Activated CD8-positive, alpha-beta T cell treated with anti-CD3 and anti-CD28 coated beads for 36 hours (primary cell): ENCODE results near the gene SLC6A2. TPM values are rescaled to one million over a fixed set of nuclear protein-coding genes. Genes with fewer than 3 reads are reported as not detected.

ENCODE experiments used
- ATAC-seq: fragments of 200-7000 bp; cut with Tn5 transposase; one replicate; pipeline ENCODE4 v1.10.0; 2021; ENCODE audit warnings: mild to moderate bottlenecking, moderate library complexity
- CTCF ChIA-PET: fragments of 350-600 bp; sonication (Branson Sonifier 250); formaldehyde crosslinking; loops from one replicate; lab custom pipeline; 2021; ENCODE audit warnings: antibody characterized with exemption; lab: Charles Lee
- POLR2A ChIA-PET: fragments of 350-600 bp; sonication (Branson Sonifier 250); formaldehyde crosslinking; loops from one replicate; lab custom pipeline; 2021; ENCODE audit warnings: antibody characterized with exemption; lab: Charles Lee
- DNase-seq: peaks from one replicate; pipeline ENCODE4 v3.0.0-alpha.2; 2020
- H3K27ac Mint-ChIP-seq: one replicate; pipeline ENCODE4 v1.8.0; 2021; ENCODE audit warnings: mild to moderate bottlenecking, mixed read lengths
- H3K27me3 Mint-ChIP-seq: one replicate; pipeline ENCODE4 v1.8.0; 2021; ENCODE audit warnings: mixed read lengths
- H3K36me3 Mint-ChIP-seq: one replicate; pipeline ENCODE4 v1.8.0; 2021; ENCODE audit warnings: low read depth, mixed read lengths
- H3K4me1 Mint-ChIP-seq: one replicate; pipeline ENCODE4 v1.8.0; 2021; ENCODE audit warnings: low read depth, mixed read lengths
- H3K4me3 Mint-ChIP-seq: one replicate; pipeline ENCODE4 v1.8.0; 2021; ENCODE audit warnings: mild to moderate bottlenecking, moderate library complexity, mixed read lengths
- H3K9me3 Mint-ChIP-seq: one replicate; pipeline ENCODE4 v1.8.0; 2021; ENCODE audit warnings: mixed read lengths
- CTCF ChIP-seq: fragments of 200-600 bp; IDR thresholded peaks from one replicate; pipeline ENCODE4 v1.8.0; 2022; ENCODE audit warnings: antibody characterized with exemption, mild to moderate bottlenecking
- intact Hi-C: fragments of 100-400 bp; cut with micrococcal nuclease; formaldehyde crosslinking; loops from one replicate; pipeline ENCODE4 v1.10.0; 2022
- total RNA-seq, 2 experiments: library from RNA; stranded (reverse); gene quantifications; one replicate each; pipeline ENCODE4 v1.2.3, GENCODE V29; 2021

SLC6A2 gene
- total RNA-seq, 2 experiments from 2014 or later, result not detected

DNA sequence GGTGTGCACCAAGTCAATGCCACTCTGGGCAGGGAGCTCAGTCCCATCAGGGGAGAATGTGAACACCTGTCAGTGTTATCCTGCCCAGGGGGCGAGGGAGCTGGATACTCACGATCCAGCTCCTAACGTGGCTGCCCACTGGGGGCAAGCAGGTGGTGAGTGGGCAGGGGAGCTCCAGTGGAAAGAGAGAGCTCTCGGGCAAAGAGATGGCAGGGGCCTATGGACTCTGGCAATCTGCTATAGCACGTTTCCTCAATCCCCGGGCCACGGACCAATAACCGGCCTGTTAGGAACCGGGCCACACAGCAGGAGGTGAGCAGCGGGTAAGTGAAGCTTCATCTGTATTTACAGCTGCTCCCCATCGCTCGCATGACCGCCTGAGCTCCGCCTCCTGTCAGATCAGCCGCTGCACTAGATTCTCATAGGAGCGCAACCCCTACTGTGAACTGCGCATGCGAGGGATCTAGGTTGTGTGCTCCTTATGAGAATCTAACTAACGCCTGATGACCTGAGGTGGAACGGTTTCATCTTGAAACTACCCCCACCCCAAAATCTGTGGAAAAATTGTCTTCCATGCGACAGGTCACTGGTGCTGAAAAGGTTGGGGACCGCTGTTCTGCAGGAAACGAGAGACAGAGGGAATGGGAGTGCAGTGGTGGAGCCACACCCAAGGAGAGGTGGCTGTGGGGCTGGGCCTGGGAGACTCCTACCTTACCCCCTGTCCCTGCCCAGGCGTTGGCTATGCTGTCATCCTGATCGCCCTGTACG lies 15.6 kb downstream of the SLC6A2 start:
- intact Hi-C loops, result no loop called here
- Mint-ChIP-seq H3K4me3 (no peak overlapping the region), H3K27me3 (peaks cover 2% of the 10 kb centered on the region), H3K9me3 (no peaks in the 10 kb centered on the region), H3K4me1 (no peaks in the 10 kb centered on the region), H3K36me3 (no peaks in the 10 kb centered on the region), H3K27ac (no peak overlapping the region)
- CTCF ChIA-PET, result no interaction called here
- POLR2A ChIA-PET, result no interaction called here
- DNase-seq, result no peak
- no peak for TF ChIP-seq CTCF
- no peak for ATAC-seq

DNA sequence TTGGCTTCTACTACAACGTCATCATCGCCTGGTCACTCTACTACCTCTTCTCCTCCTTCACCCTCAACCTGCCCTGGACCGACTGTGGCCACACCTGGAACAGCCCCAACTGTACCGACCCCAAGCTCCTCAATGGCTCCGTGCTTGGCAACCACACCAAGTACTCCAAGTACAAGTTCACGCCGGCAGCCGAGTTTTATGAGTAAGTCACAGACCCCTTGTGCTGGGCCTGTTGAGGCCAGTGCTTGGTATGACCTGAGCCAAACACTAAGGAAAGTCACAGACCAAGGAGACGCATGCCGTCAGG lies 16.1 kb downstream of the SLC6A2 start:
- ATAC-seq (no peak), DNase-seq (no peak)
- no peaks in the 10 kb centered on the region for H3K9me3 Mint-ChIP-seq
- ChIA-PET CTCF (no interaction called here), POLR2A (no interaction called here)
- no peak overlapping the region for H3K27ac Mint-ChIP-seq
- H3K4me3 Mint-ChIP-seq, result no peak overlapping the region
- H3K4me1 Mint-ChIP-seq, result no peaks in the 10 kb centered on the region
- peaks cover 2% of the 10 kb centered on the region for H3K27me3 Mint-ChIP-seq
- TF ChIP-seq CTCF, result no peak
- H3K36me3 Mint-ChIP-seq, result no peaks in the 10 kb centered on the region
- intact Hi-C loops, result no loop called here

GRCh38 chr16:55672471-55672870 lies 16.7 kb downstream of the SLC6A2 start:
- peaks cover 2% of the 10 kb centered on the region for H3K27me3 Mint-ChIP-seq
- POLR2A ChIA-PET, result no interaction called here
- H3K36me3 Mint-ChIP-seq, result no peaks in the 10 kb centered on the region
- ATAC-seq (no peak), DNase-seq (no peak)
- H3K9me3 Mint-ChIP-seq, result no peaks in the 10 kb centered on the region
- no peaks in the 10 kb centered on the region for H3K4me1 Mint-ChIP-seq
- CTCF ChIA-PET, result no interaction called here
- no peak overlapping the region for H3K4me3 Mint-ChIP-seq
- intact Hi-C loops, result no loop called here
- H3K27ac Mint-ChIP-seq, result no peak overlapping the region
- TF ChIP-seq CTCF, result no peak

DNA sequence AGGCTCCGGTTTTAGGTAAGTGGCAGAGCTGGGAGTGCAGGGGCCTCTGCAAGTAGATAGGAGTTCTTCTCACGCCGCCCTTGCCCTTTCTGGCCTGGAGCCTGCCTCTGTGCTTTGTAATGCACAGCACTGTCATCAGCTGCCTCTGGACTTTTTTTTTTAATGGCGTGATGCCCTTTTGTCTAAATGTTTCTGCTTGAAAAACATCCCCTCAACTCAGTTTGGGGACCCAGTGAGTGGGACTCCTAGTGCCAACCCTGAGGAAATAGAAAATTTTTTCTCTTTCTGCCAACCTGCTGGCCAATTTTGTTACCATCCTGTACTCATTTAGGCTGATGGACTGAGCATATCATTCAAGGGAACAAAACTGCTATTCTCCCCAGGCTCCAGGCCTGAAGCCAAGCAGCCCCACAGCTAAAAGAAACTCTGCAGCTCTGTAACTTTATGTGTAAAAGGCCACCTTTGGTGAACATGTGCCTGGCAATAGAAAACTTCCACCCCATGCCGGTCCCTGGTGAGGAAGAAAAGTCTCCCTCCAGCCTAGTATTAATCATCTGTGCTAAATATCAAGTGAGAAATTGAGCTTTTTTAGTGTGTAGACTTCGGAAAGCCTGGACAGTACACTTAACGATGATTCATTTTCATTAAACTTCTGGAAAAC lies 22.5 kb downstream of the SLC6A2 start:
- Mint-ChIP-seq H3K4me1 (no peaks in the 10 kb centered on the region), H3K36me3 (no peaks in the 10 kb centered on the region), H3K27me3 (peaks cover 4% of the 10 kb centered on the region), H3K9me3 (no peaks in the 10 kb centered on the region), H3K4me3 (no peak overlapping the region), H3K27ac (no peak overlapping the region)
- POLR2A ChIA-PET, result no interaction called here
- ATAC-seq, result no peak
- TF ChIP-seq CTCF, result no peak
- DNase-seq, result no peak
- intact Hi-C loops, result no loop called here
- CTCF ChIA-PET, result interaction anchor here (2.1 kb wide), 1 partner anchor 213 kb away, joined by 6 read pairs; no protein-coding TSS in a partner anchor

GRCh38 chr16:55682086-55682485 lies 26.3 kb downstream of the SLC6A2 start:
- ChIA-PET POLR2A (no interaction called here), CTCF (interaction anchor here (1.0 kb wide), 1 partner anchor 217 kb away, joined by 4 read pairs; no protein-coding TSS in a partner anchor)
- Mint-ChIP-seq H3K9me3 (no peaks in the 10 kb centered on the region), H3K36me3 (no peaks in the 10 kb centered on the region), H3K4me3 (no peak overlapping the region), H3K27me3 (peaks cover 2% of the 10 kb centered on the region), H3K4me1 (no peaks in the 10 kb centered on the region), H3K27ac (no peak overlapping the region)
- DNase-seq (no peak), ATAC-seq (no peak)
- intact Hi-C loops, result no loop called here
- TF ChIP-seq CTCF, result no peak
